HEK293 (cell line): Measurements from ENCODE around the gene PLEKHA3.
A peak's percentile ranks its signal among the peaks of the same experiment; 100 is the strongest.

ENCODE experiments used
- CTCF ChIA-PET: fragments of 350-600 bp; formaldehyde crosslinking; extraction: SDS; loops from one replicate; lab custom pipeline; 2021; ENCODE audit warnings: antibody characterized with exemption; lab: Yijun Ruan, JAX
- POLR2A ChIA-PET: fragments of 300-600 bp; formaldehyde crosslinking; extraction: SDS; loops from one replicate; lab custom pipeline; 2020; ENCODE audit warnings: antibody characterized with exemption, inconsistent platforms; lab: Yijun Ruan, JAX
- H3K27ac ChIP-seq: fragments of 200-500 bp; sonication (Bioruptor generic); 2 replicates; pipeline ENCODE4 v1.5.1; 2014; ENCODE audit warnings: low read depth, low read length, control low read depth, inconsistent platforms; ENCODE audit errors: extremely low read depth
- H3K36me3 ChIP-seq, 2 experiments: fragments of 200-500 bp in 1 of 2; sonication (Bioruptor generic) in 1 of 2; 1 replicate in 1 of 2; 2 replicates in 1 of 2; pipeline ENCODE4 v1.5.1; 2014 to 2017; ENCODE audit warnings: inconsistent platforms in 2 of 2, low read length in 2 of 2; ENCODE audit not compliant: control insufficient read depth in 2 of 2, insufficient read depth in 1 of 2
- H3K4me1 ChIP-seq: fragments of 200-500 bp; sonication (Bioruptor generic); 2 replicates; pipeline ENCODE4 v1.5.1; 2014; ENCODE audit warnings: mild to moderate bottlenecking, low read length, inconsistent platforms; ENCODE audit not compliant: control insufficient read depth, insufficient read depth
- H3K4me3 ChIP-seq: 2 replicates; pipeline ENCODE4 v1.5.1; 2011; ENCODE audit warnings: low read depth, mild to moderate bottlenecking, control low read depth, low read length, moderate library complexity
- H3K9me3 ChIP-seq: fragments of 200-500 bp; sonication (Bioruptor generic); 2 replicates; pipeline ENCODE4 v1.5.1; 2014; ENCODE audit warnings: low read depth, low read length, inconsistent platforms; ENCODE audit not compliant: control insufficient read depth, insufficient read depth
- FEZF1 ChIP-seq: fragments of 450-650 bp; formaldehyde crosslinking; IDR thresholded peaks from 2 replicates; pipeline ENCODE4 v1.5.1; 2016; ENCODE audit warnings: missing biosample characterization, missing genetic modification characterization
- INSM2 ChIP-seq: fragments of 450-650 bp; formaldehyde crosslinking; IDR thresholded peaks from 2 replicates; pipeline ENCODE4 v1.5.1; 2016; ENCODE audit warnings: missing biosample characterization, missing genetic modification characterization
- KLF16 ChIP-seq: fragments of 450-650 bp; formaldehyde crosslinking; IDR thresholded peaks from 2 replicates; pipeline ENCODE4 v1.5.1; 2017; ENCODE audit warnings: missing biosample characterization, missing genetic modification characterization
- KLF9 ChIP-seq: fragments of 450-650 bp; formaldehyde crosslinking; IDR thresholded peaks from 2 replicates; pipeline ENCODE4 v1.5.1; 2016; ENCODE audit warnings: missing biosample characterization, missing genetic modification characterization, low read depth
- PRDM6 ChIP-seq: fragments of 450-650 bp; formaldehyde crosslinking; IDR thresholded peaks from 2 replicates; pipeline ENCODE4 v1.5.1; 2017; ENCODE audit warnings: missing biosample characterization, missing genetic modification characterization
- REST ChIP-seq: fragments of 450-650 bp; formaldehyde crosslinking; IDR thresholded peaks from 2 replicates; pipeline ENCODE4 v1.5.1; 2016; ENCODE audit warnings: missing biosample characterization, missing genetic modification characterization
- SP2 ChIP-seq: fragments of 450-650 bp; formaldehyde crosslinking; IDR thresholded peaks from 2 replicates; pipeline ENCODE4 v1.5.1; 2016; ENCODE audit warnings: missing biosample characterization, missing genetic modification characterization
- SP7 ChIP-seq: fragments of 450-650 bp; formaldehyde crosslinking; IDR thresholded peaks from 2 replicates; pipeline ENCODE4 v1.5.1; 2016; ENCODE audit warnings: missing biosample characterization, missing genetic modification characterization
- YY2 ChIP-seq: fragments of 450-650 bp; formaldehyde crosslinking; IDR thresholded peaks from 2 replicates; pipeline ENCODE4 v1.5.1; 2016; ENCODE audit warnings: missing biosample characterization, missing genetic modification characterization
- ZFP37 ChIP-seq: fragments of 450-650 bp; formaldehyde crosslinking; IDR thresholded peaks from 2 replicates; pipeline ENCODE4 v1.5.1; 2016; ENCODE audit warnings: missing biosample characterization, missing genetic modification characterization
- ZNF155 ChIP-seq: fragments of 450-650 bp; formaldehyde crosslinking; IDR thresholded peaks from 2 replicates; pipeline ENCODE4 v1.5.1; 2016; ENCODE audit warnings: missing biosample characterization, missing genetic modification characterization
- ZNF221 ChIP-seq: fragments of 450-650 bp; formaldehyde crosslinking; IDR thresholded peaks from 2 replicates; pipeline ENCODE4 v1.5.1; 2017; ENCODE audit warnings: missing biosample characterization, missing genetic modification characterization, borderline replicate concordance
- ZNF423 ChIP-seq: fragments of 450-650 bp; formaldehyde crosslinking; IDR thresholded peaks from 2 replicates; pipeline ENCODE4 v1.5.1; 2016; ENCODE audit warnings: missing biosample characterization, missing genetic modification characterization
- ZNF48 ChIP-seq: fragments of 450-650 bp; formaldehyde crosslinking; IDR thresholded peaks from 2 replicates; pipeline ENCODE4 v1.5.1; 2016; ENCODE audit warnings: missing biosample characterization, missing genetic modification characterization
- ZNF501 ChIP-seq: fragments of 450-650 bp; formaldehyde crosslinking; IDR thresholded peaks from 2 replicates; pipeline ENCODE4 v1.5.1; 2016; ENCODE audit warnings: missing biosample characterization, missing genetic modification characterization
- ZNF529 ChIP-seq: fragments of 450-650 bp; formaldehyde crosslinking; IDR thresholded peaks from 2 replicates; pipeline ENCODE4 v1.5.1; 2017; ENCODE audit warnings: missing genetic modification characterization, missing biosample characterization; ENCODE audit not compliant: insufficient replicate concordance
- ZNF585B ChIP-seq: fragments of 450-650 bp; formaldehyde crosslinking; IDR thresholded peaks from 2 replicates; pipeline ENCODE4 v1.5.1; 2016; ENCODE audit warnings: missing biosample characterization, missing genetic modification characterization
- ZNF623 ChIP-seq: fragments of 450-650 bp; formaldehyde crosslinking; IDR thresholded peaks from 2 replicates; pipeline ENCODE4 v1.5.1; 2016; ENCODE audit warnings: missing biosample characterization, missing genetic modification characterization
- ZNF624 ChIP-seq: fragments of 450-650 bp; formaldehyde crosslinking; IDR thresholded peaks from 2 replicates; pipeline ENCODE4 v1.5.1; 2017; ENCODE audit warnings: missing biosample characterization, missing genetic modification characterization
- ZNF747 ChIP-seq: fragments of 450-650 bp; formaldehyde crosslinking; IDR thresholded peaks from 2 replicates; pipeline ENCODE4 v1.5.1; 2016; ENCODE audit warnings: missing biosample characterization, missing genetic modification characterization
- ZSCAN4 ChIP-seq: fragments of 450-650 bp; formaldehyde crosslinking; IDR thresholded peaks from 2 replicates; pipeline ENCODE4 v1.5.1; 2017; ENCODE audit warnings: missing biosample characterization, missing genetic modification characterization

Gene PLEKHA3

GRCh38 chr2:178484245-178485041 lies 4.2 kb downstream of the PLEKHA3 start (continued):
- no peak for TF ChIP-seq ZNF623
- TF ChIP-seq KLF16, result 0 out of 2 replicates have a peak, but pooled peaks have one; percentile 32
- no peak for TF ChIP-seq ZNF155 (tag by site-specific recombination)

- no peak overlapping the region for H3K27ac ChIP-seq
- peak; percentile 47; the same call in 1 of the 2 replicates for TF ChIP-seq FEZF1 (tag by site-specific recombination)
- TF ChIP-seq PRDM6 (tag by site-specific recombination), result 0 out of 2 replicates have a peak, but pooled peaks have one; percentile 24
- no peak for TF ChIP-seq ZFP37 (tag by site-specific recombination)
- CTCF ChIA-PET, result no interaction called here
- POLR2A ChIA-PET, result interaction anchor here (0.5 kb wide), 1 partner anchor 9 kb away, joined by 6 read pairs; no protein-coding TSS in a partner anchor
- H3K4me3 ChIP-seq, result no peak overlapping the region
- peaks cover 18% of the 10 kb centered on the region for H3K4me1 ChIP-seq
- H3K36me3 ChIP-seq, result peaks cover 0 to 23% of the 10 kb centered on the region in 2 experiments; a peak in 2 of 3 replicates
- H3K9me3 ChIP-seq, result no peaks in the 10 kb centered on the region
Measured at GRCh38 chr2:178485356-178485755, 5.1 kb downstream of the PLEKHA3 start.

GRCh38 chr2:178491612-178492011 lies 11.4 kb downstream of the PLEKHA3 start:
- Histone ChIP-seq H3K36me3 (peaks cover 19 to 70% of the 10 kb centered on the region in 2 experiments), H3K27ac (no peak overlapping the region), H3K9me3 (no peaks in the 10 kb centered on the region), H3K4me3 (no peak overlapping the region), H3K4me1 (no peaks in the 10 kb centered on the region)
- CTCF ChIA-PET, result no interaction called here
- TF ChIP-seq SP2 (tag by site-specific recombination) (no peak), KLF9 (tag by site-specific recombination) (no peak), YY2 (tag by site-specific recombination) (no peak), ZNF423 (no peak), FEZF1 (tag by site-specific recombination) (no peak), ZNF501 (no peak), REST (tag by site-specific recombination) (no peak), ZNF585B (no peak), ZNF221 (tag by site-specific recombination) (no peak), ZNF624 (tag by site-specific recombination) (no peak), INSM2 (no peak), ZSCAN4 (tag by site-specific recombination) (no peak), ZNF529 (tag by site-specific recombination) (no peak), ZNF48 (tag by site-specific recombination) (no peak), ZNF747 (no peak), SP7 (tag by site-specific recombination) (no peak)
- TF ChIP-seq, all 188 proteins: peak for 0
- POLR2A ChIA-PET, result no interaction called here
